Endothelial cell of umbilical vein (primary cell): ENCODE results near the gene CTNND2. TPM values are rescaled to one million over a fixed set of nuclear protein-coding genes. Genes with fewer than 3 reads are reported as not detected.

ENCODE experiments used
- BruUV-seq: library from RNA; stranded (reverse); fragments of 400-500 nt; replicated peaks from 2 replicates; lab custom pipeline; 2021; lab: Mats Ljungman, UMichigan
- CTCF ChIA-PET: fragments of 300-600, 350-600 bp; sonication (Branson Sonifier 250); formaldehyde crosslinking; loops from one replicate; lab custom pipeline; 2021; ENCODE audit warnings: antibody characterized with exemption, inconsistent platforms; lab: Charles Lee
- POLR2A ChIA-PET: fragments of 300-600, 350-600 bp; sonication (Branson Sonifier 250); formaldehyde crosslinking; loops from one replicate; lab custom pipeline; 2021; ENCODE audit warnings: antibody characterized with exemption, inconsistent platforms; lab: Charles Lee
- DNase-seq: peaks from one replicate; pipeline ENCODE4 v3.0.0-alpha.2; 2011; ENCODE audit warnings: low read depth, low spot score
- FAIRE-seq: peaks from 2 replicates; lab custom pipeline; 2011; peaks lifted over from hg19 to GRCh38; lab: Jason Lieb, UNC
- H2AFZ ChIP-seq: 2 replicates; pipeline ENCODE4 v1.6.0; 2012; ENCODE audit warnings: low read depth, low read length, control low read depth, inconsistent platforms
- H3K27ac ChIP-seq: 2 replicates; pipeline ENCODE4 v1.5.1; 2011; ENCODE audit warnings: low read depth, mild to moderate bottlenecking, control low read depth, low read length, moderate library complexity; ENCODE audit not compliant: insufficient read depth
- H3K27me3 ChIP-seq, 2 experiments: 2 replicates each; pipeline versions ENCODE4 v1.6.0 to v1.6.1; 2011; ENCODE audit warnings: low read length in 2 of 2, mixed read lengths in 1 of 2; ENCODE audit not compliant: control insufficient read depth in 2 of 2, insufficient read depth in 2 of 2
- H3K36me3 ChIP-seq, 2 experiments: 2 replicates in 1 of 2; 3 replicates in 1 of 2; pipeline ENCODE4 v1.5.1; 2011; ENCODE audit warnings: low read length in 2 of 2, mild to moderate bottlenecking in 1 of 2, moderate library complexity in 1 of 2; ENCODE audit not compliant: control insufficient read depth in 2 of 2, insufficient read depth in 2 of 2; ENCODE audit errors: extremely low read depth in 1 of 2
- H3K4me1 ChIP-seq: 3 replicates; pipeline ENCODE4 v1.5.1; 2011; ENCODE audit warnings: mild to moderate bottlenecking, low read length; ENCODE audit not compliant: control insufficient read depth, insufficient read depth; ENCODE audit errors: extremely low read depth
- H3K4me2 ChIP-seq: 2 replicates; pipeline ENCODE4 v1.6.1; 2011; ENCODE audit warnings: low read length, control low read depth, mixed read lengths; ENCODE audit not compliant: insufficient read depth
- H3K4me3 ChIP-seq, 3 experiments: fragments of 200-600 bp in 1 of 3; sonication (generic), shearing (Covaris generic) in 1 of 3; replicated peaks in 1 of 3; 2 replicates each; pipeline ENCODE4 v1.5.1; 2011 to 2016; ENCODE audit warnings: control low read depth in 3 of 3, low read length in 3 of 3, mild to moderate bottlenecking in 2 of 3, inconsistent platforms in 1 of 3, low read depth in 1 of 3, moderate library complexity in 1 of 3; ENCODE audit not compliant: insufficient read depth in 1 of 3
- H3K79me2 ChIP-seq: 2 replicates; pipeline ENCODE4 v1.6.0; 2012; ENCODE audit warnings: low read length, inconsistent platforms; ENCODE audit not compliant: control insufficient read depth, insufficient read depth
- H3K9ac ChIP-seq: replicated peaks from 2 replicates; pipeline ENCODE3; 2011; ENCODE audit warnings: low read length, control low read depth; ENCODE audit not compliant: insufficient read depth; ENCODE audit errors: extremely low read depth
- H3K9me1 ChIP-seq: replicated peaks from 3 replicates; pipeline ENCODE4 v1.6.0; 2011; ENCODE audit warnings: mild to moderate bottlenecking, low read length; ENCODE audit not compliant: control insufficient read depth, insufficient read depth; ENCODE audit errors: extremely low read depth
- H3K9me3 ChIP-seq: replicated peaks from 2 replicates; pipeline ENCODE4 v1.5.1; 2012; ENCODE audit warnings: low read length, inconsistent platforms; ENCODE audit not compliant: control insufficient read depth, insufficient read depth
- H4K20me1 ChIP-seq: replicated peaks from 2 replicates; pipeline ENCODE3; 2011; ENCODE audit warnings: mild to moderate bottlenecking, low read length; ENCODE audit not compliant: control insufficient read depth, insufficient read depth; ENCODE audit errors: extremely low read depth
- CTCF ChIP-seq, 2 donors: IDR thresholded peaks; 1 replicate in 1 of 2; 2 replicates in 1 of 2; pipeline ENCODE4 v1.5.1; 2011; ENCODE audit warnings: low read length in 2 of 2, mild to moderate bottlenecking in 2 of 2, moderate library complexity in 2 of 2, control low read depth in 1 of 2, inconsistent platforms in 1 of 2, low read depth in 1 of 2; ENCODE audit not compliant: insufficient read depth in 1 of 2; ENCODE audit errors: extremely low read depth in 1 of 2
- EZH2 ChIP-seq: IDR thresholded peaks from 2 replicates; pipeline ENCODE4 v1.6.1; 2012; ENCODE audit warnings: borderline replicate concordance, low read depth, mild to moderate bottlenecking, moderate library complexity, low read length, inconsistent platforms; ENCODE audit not compliant: severe bottlenecking
- FOS ChIP-seq: IDR thresholded peaks from 2 replicates; pipeline ENCODE4 v1.6.1; 2011; ENCODE audit warnings: mild to moderate bottlenecking, low read length, moderate library complexity, borderline replicate concordance; ENCODE audit not compliant: insufficient read depth
- GATA2 ChIP-seq: IDR thresholded peaks from 2 replicates; pipeline ENCODE4 v1.7.0; 2011; ENCODE audit warnings: low read depth, mild to moderate bottlenecking, moderate library complexity, mixed read lengths, low read length; ENCODE audit not compliant: insufficient read length, insufficient read depth
- JUN ChIP-seq: IDR thresholded peaks from 2 replicates; pipeline ENCODE4 v1.6.1; 2011; ENCODE audit warnings: borderline replicate concordance, low read depth; ENCODE audit not compliant: insufficient read length, insufficient read depth
- MYC ChIP-seq: IDR thresholded peaks from one replicate; pipeline ENCODE4 v1.6.1; 2011; ENCODE audit warnings: mild to moderate bottlenecking, low read depth, low read length
- POLR2A ChIP-seq: IDR thresholded peaks from 2 replicates; pipeline ENCODE4 v1.6.1; 2012; ENCODE audit warnings: low read depth, mild to moderate bottlenecking, control low read depth, low read length
- POLR2AphosphoS5 ChIP-seq: IDR thresholded peaks from 2 replicates; pipeline ENCODE4 v1.6.1; 2012; ENCODE audit warnings: low read depth, mild to moderate bottlenecking, control low read depth, low read length, moderate library complexity; ENCODE audit not compliant: insufficient read depth
- dilution Hi-C: fragments of 300-500 bp; cut with MboI; formaldehyde crosslinking; loops from one replicate; pipeline ENCODE4 v1.15.0; 2019; ENCODE audit warnings: low sequenced_read_pairs; ENCODE audit not compliant: extremely low pct_ligation_motif_present
- intact Hi-C: fragments of 100-400 bp; cut with micrococcal nuclease; formaldehyde crosslinking; loops from one replicate; pipeline ENCODE4 v1.10.0; 2022
- polyA plus RNA-seq, 4 experiments: library from polyadenylated mRNA; depleted of rRNA in 3 of 4; stranded (reverse) in 3 of 4; unstranded in 1 of 4; fragments of >200 nt; gene quantifications; 2 replicates each; pipeline versions ENCODE4 v1.2.1 to v1.2.3, GENCODE V29; 2011 to 2012; ENCODE audit warnings: missing spikeins in 1 of 4
- total RNA-seq: library from RNA; stranded (reverse); gene quantifications from 2 replicates; pipeline ENCODE4 v1.2.3, GENCODE V29; 2021
- TF ChIP-seq, protein P1 (sequence below): IDR thresholded peaks from 2 replicates; pipeline ENCODE4 v1.6.1; 2011; ENCODE audit not compliant: insufficient read depth, insufficient read length

CTNND2 gene
- total and polyA plus RNA-seq, 2 donors (not counting 3 experiments of a cell fraction or from before 2014, with no cell fraction given) = not detected

- dilution Hi-C loops = no loop called here
Observed at GRCh38 chr5:11010429-11011210, 893.6 kb downstream of the CTNND2 start.

DNA sequence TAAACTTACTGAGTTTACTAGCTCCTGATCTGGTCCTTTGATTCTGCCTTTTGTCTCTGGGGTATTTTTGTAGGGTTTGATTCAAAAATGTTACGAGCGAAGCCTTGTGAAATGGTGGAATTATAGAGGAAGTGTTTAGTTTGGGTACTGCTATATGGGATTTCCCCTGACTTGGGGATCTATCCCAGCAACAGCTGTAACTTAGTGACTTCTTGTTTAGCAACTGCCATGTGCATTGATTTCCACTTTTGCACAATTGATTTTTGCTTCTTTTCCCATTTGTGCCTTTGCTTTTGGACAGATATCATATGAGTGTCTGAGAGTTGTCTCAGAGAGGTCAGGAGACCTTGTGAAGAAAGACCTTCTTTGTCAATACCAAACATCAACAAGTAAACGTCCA, 894.7 kb downstream of the CTNND2 start:
- intact Hi-C loops = no loop called here
- dilution Hi-C loops = no loop called here
- DNase-seq (no peak), FAIRE-seq (no peak)
- ChIA-PET POLR2A (no interaction called here), CTCF (interaction anchor here (0.8 to 1.5 kb wide), 2 partner anchors 19 to 145 kb away, joined by 3 to 4 read pairs; no protein-coding TSS in a partner anchor)
- no peak overlapping the region for H2AFZ ChIP-seq
- no peaks in the 10 kb centered on the region for H3K27me3 ChIP-seq
- TF ChIP-seq, protein P1, sequence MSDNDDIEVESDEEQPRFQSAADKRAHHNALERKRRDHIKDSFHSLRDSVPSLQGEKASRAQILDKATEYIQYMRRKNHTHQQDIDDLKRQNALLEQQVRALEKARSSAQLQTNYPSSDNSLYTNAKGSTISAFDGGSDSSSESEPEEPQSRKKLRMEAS = no peak
- TF ChIP-seq POLR2AphosphoS5 = no peak
- no peak for TF ChIP-seq FOS
- no peak for TF ChIP-seq CTCF (IDR thresholded peaks at IDR 0.05; ENCODE audit: extremely low read depth in 1 of 2, insufficient read depth in 1 of 2, low read depth in 1 of 2, low read length in 2 of 2)
- no peak for TF ChIP-seq JUN
- no peak for TF ChIP-seq MYC
- TF ChIP-seq POLR2A = no peak
- no peak for TF ChIP-seq EZH2
- TF ChIP-seq GATA2 = no peak
- H3K9me1 ChIP-seq = no peaks in the 10 kb centered on the region
- BruUV-seq = no TSS peak
- no peak overlapping the region for H3K4me3 ChIP-seq
- no peaks in the 10 kb centered on the region for H3K79me2 ChIP-seq
- H3K9ac ChIP-seq = no peak overlapping the region
- no peak overlapping the region for H3K27ac ChIP-seq
- H4K20me1 ChIP-seq = no peaks in the 10 kb centered on the region
- H3K9me3 ChIP-seq = no peaks in the 10 kb centered on the region
- H3K4me1 ChIP-seq = no peaks in the 10 kb centered on the region
- H3K36me3 ChIP-seq = no peaks in the 10 kb centered on the region
- H3K4me2 ChIP-seq = no peak overlapping the region

More at GRCh38 chr5:11010429-11011210, 893.6 kb downstream of the CTNND2 start:
- no peak overlapping the region for H3K9ac ChIP-seq
- H3K4me1 ChIP-seq = no peaks in the 10 kb centered on the region
- no peak overlapping the region for H3K4me3 ChIP-seq
- H3K9me3 ChIP-seq = no peaks in the 10 kb centered on the region
- no peak overlapping the region for H3K27ac ChIP-seq
- H4K20me1 ChIP-seq = no peaks in the 10 kb centered on the region
- no peak for FAIRE-seq
- no peaks in the 10 kb centered on the region for H3K36me3 ChIP-seq
- TF ChIP-seq MYC = no peak
- no peak for TF ChIP-seq POLR2AphosphoS5
- TF ChIP-seq EZH2 = no peak
- TF ChIP-seq FOS = no peak
- no peak overlapping the region for H3K4me2 ChIP-seq
- no peaks in the 10 kb centered on the region for H3K9me1 ChIP-seq
- H3K79me2 ChIP-seq = no peaks in the 10 kb centered on the region
- no peak overlapping the region for H2AFZ ChIP-seq
- intact Hi-C loops = no loop called here
- DNase-seq = no peak
- ChIA-PET POLR2A (no interaction called here), CTCF (interaction anchor here (0.8 kb wide), 1 partner anchor 146 kb away, joined by 3 read pairs; no protein-coding TSS in a partner anchor)
- H3K27me3 ChIP-seq = no peaks in the 10 kb centered on the region
- no TSS peak for BruUV-seq
